Upper lobe of right lung (tissue), 1 donor: ENCODE results near the gene ATP1A3. TPM values are rescaled to one million over a fixed set of nuclear protein-coding genes. Genes with fewer than 3 reads are reported as not detected.
A peak's percentile ranks its signal among the peaks of the same experiment; 100 is the strongest.

ENCODE experiments used
- ATAC-seq: fragments of 200-7000 bp; cut with Tn5 transposase; one replicate; pipeline ENCODE4 v1.9.1; 2020; ENCODE audit warnings: mild to moderate bottlenecking, moderate library complexity
- DNase-seq: peaks from one replicate; pipeline ENCODE4 v3.0.0-alpha.2; 2020
- H3K27ac ChIP-seq: fragments of 200-600 bp; one replicate; pipeline ENCODE4 v1.8.0; 2022
- H3K27me3 ChIP-seq: fragments of 200-600 bp; one replicate; pipeline ENCODE4 v1.8.0; 2022; ENCODE audit warnings: mild to moderate bottlenecking
- H3K36me3 ChIP-seq: fragments of 200-600 bp; one replicate; pipeline ENCODE4 v1.8.0; 2022
- H3K4me1 ChIP-seq: fragments of 200-600 bp; one replicate; pipeline ENCODE4 v1.8.0; 2022
- H3K4me3 ChIP-seq: fragments of 200-600 bp; one replicate; pipeline ENCODE4 v1.8.0; 2022; ENCODE audit warnings: mild to moderate bottlenecking
- H3K9me3 ChIP-seq: fragments of 200-600 bp; one replicate; pipeline ENCODE4 v1.8.0; 2022
- intact Hi-C: fragments of 100-400 bp; cut with DNase I; formaldehyde crosslinking; loops from one replicate; pipeline ENCODE4 v1.11.0; 2022
- total RNA-seq: library from RNA; stranded (reverse); fragmentation: NEBNext Ultra II Directional; extraction: Animal tissue kit (Norgen Biotek cat#: 25700); gene quantifications from one replicate; pipeline ENCODE4 v1.2.1, GENCODE V29; 2021
- TF ChIP-seq, protein P1 (sequence below): fragments of 200-600 bp; IDR thresholded peaks from one replicate; pipeline ENCODE4 v1.8.0; 2022; ENCODE audit warnings: antibody characterized with exemption
- donor health status: DM: no; HTN: yes; CAD: no; lungs with severe emphysema.

The ATP1A3 gene
- total RNA-seq, 1 donor from 2014 or later = not detected

DNA sequence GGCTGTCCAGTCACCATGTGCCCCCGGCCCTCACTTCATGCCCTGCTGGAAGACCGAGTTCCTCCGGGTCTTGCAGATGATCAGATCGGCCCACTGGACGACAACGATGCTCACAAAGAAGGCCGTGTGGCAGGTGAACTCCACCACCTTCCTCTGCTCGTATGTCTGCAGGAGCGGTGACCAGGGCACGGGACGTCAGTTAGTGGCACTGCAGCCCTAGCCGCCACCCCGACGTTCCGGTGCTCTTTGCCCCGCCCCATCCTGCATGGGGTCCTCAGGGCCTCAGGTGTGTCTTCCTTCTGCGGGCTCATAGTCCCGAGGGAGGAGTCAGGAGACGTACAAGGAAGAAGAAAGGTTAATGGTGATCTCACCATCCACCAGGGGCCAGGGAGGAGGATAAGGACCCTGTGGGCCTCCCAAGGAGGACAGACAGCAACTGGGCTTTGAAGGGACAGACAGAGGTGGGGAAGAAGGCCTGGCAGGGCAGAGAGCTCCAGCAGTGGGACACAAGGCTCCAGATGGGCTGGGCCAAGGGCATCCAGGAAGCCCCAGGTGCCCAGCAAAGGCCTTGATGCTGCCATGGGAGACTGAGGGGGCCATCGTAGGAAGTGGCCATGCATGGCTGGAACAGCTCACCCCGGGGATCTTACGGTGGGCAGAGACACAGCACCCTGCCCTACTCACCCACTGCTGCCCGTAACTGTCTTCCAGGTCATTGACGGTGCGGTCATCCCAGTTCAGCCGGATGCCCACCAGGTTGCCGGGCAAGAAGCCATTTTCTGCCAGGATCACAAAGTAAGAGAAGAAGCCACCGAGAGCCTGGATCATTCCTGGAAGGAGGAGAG lies 25.1 kb downstream of the ATP1A3 start:
- Histone ChIP-seq H3K4me3 (no peak overlapping the region), H3K9me3 (no peaks in the 10 kb centered on the region), H3K4me1 (no peaks in the 10 kb centered on the region), H3K36me3 (no peaks in the 10 kb centered on the region), H3K27ac (no peak overlapping the region), H3K27me3 (no peaks in the 10 kb centered on the region)
- intact Hi-C loops = no loop called here
- TF ChIP-seq, protein P1, sequence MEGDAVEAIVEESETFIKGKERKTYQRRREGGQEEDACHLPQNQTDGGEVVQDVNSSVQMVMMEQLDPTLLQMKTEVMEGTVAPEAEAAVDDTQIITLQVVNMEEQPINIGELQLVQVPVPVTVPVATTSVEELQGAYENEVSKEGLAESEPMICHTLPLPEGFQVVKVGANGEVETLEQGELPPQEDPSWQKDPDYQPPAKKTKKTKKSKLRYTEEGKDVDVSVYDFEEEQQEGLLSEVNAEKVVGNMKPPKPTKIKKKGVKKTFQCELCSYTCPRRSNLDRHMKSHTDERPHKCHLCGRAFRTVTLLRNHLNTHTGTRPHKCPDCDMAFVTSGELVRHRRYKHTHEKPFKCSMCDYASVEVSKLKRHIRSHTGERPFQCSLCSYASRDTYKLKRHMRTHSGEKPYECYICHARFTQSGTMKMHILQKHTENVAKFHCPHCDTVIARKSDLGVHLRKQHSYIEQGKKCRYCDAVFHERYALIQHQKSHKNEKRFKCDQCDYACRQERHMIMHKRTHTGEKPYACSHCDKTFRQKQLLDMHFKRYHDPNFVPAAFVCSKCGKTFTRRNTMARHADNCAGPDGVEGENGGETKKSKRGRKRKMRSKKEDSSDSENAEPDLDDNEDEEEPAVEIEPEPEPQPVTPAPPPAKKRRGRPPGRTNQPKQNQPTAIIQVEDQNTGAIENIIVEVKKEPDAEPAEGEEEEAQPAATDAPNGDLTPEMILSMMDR = no peak
- no peak for DNase-seq
- no peak for ATAC-seq

DNA sequence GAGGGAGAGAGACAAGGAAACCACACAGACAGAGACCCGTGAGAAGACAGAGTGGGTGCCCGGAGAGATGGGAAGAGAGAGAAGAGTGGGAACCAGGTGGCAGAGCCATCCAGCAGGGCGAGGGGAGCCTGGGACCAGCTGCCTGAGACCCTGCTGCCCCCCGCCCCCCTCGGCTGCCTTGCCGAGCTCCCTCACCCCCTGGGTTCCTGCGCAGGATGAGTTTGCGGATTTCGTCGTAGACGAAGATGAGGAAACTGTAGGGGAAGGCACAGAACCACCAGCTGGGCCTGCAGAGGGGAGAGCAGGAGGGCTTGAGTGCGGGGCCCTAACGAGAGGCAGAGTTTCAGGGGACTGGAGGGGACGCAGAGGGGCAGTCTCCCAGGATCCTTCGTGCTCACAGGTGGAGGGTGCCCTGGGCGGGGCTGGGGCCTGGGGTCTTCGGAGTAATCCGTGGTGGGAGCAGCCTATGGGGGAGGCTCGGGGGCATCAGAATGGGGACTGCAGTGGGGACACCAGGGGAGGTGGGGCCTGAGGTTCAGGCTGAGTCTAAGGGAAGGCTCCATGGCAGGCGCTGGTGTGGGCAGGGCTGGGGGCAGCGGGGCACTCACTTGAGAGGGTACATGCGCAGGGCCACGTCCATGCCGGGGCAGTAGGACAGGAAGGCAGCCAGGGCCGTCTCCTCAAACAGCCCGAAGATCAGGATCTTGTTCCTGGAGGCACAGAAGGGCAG lies 26.8 kb downstream of the ATP1A3 start:
- TF ChIP-seq, protein P1 = no peak
- DNase-seq (no peak), ATAC-seq (peak; percentile 23)
- no peaks in the 10 kb centered on the region for H3K9me3 ChIP-seq
- intact Hi-C loops = no loop called here
- H3K27ac ChIP-seq = no peak overlapping the region
- no peak overlapping the region for H3K4me3 ChIP-seq
- no peaks in the 10 kb centered on the region for H3K4me1 ChIP-seq
- H3K27me3 ChIP-seq = no peaks in the 10 kb centered on the region
- no peaks in the 10 kb centered on the region for H3K36me3 ChIP-seq

DNA sequence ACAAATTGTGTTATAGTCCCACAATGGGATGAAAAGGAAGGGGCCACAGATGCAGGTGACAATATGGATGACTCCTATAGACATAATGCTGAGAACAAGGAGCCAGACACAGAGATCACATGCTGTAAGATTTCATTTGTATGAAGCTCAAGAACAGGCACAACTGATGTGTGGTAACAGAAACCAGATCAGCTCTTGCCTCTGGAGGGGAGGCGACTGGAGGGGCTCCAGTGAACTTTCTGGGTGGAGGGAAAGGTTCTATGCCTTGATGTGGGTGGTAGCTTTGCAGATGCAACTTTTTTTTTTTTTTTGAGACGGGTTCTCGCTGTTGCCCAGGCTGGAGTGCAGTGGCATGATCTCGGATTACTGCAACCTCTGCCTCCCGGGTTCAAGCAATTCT lies 28.9 kb downstream of the ATP1A3 start:
- TF ChIP-seq, protein P1 = no peak
- no peaks in the 10 kb centered on the region for H3K27me3 ChIP-seq
- no peak overlapping the region for H3K4me3 ChIP-seq
- H3K27ac ChIP-seq = no peak overlapping the region
- H3K4me1 ChIP-seq = no peaks in the 10 kb centered on the region
- no peaks in the 10 kb centered on the region for H3K9me3 ChIP-seq
- no peaks in the 10 kb centered on the region for H3K36me3 ChIP-seq
- ATAC-seq (no peak), DNase-seq (no peak)
- intact Hi-C loops = no loop called here

DNA sequence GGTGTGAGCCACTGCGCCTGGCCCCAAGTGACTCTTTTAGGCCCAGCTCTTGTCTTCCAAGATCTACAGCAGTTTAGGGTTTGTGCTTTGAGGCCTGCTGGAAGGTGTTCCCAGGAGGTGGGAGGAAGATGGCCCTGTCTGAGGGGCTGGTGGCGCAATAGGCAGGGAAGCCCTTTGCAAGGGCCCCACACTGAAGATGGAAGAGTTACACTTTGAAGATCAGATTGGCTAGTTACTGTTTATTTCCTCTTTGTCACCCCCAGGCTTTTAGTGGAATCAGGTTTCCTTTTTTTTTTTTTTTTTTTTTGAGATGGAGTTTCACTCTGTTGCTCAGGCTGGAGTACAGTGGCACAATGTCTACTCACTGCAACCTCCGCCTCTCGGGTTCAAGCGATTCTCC lies 33.1 kb downstream of the ATP1A3 start:
- Histone ChIP-seq H3K27me3 (no peaks in the 10 kb centered on the region), H3K27ac (no peak overlapping the region), H3K4me1 (peaks cover 13% of the 10 kb centered on the region), H3K4me3 (no peak overlapping the region), H3K9me3 (no peaks in the 10 kb centered on the region), H3K36me3 (peaks cover 10% of the 10 kb centered on the region)
- TF ChIP-seq, protein P1 = no peak
- intact Hi-C loops = no loop called here
- no peak for ATAC-seq
- no peak for DNase-seq

DNA sequence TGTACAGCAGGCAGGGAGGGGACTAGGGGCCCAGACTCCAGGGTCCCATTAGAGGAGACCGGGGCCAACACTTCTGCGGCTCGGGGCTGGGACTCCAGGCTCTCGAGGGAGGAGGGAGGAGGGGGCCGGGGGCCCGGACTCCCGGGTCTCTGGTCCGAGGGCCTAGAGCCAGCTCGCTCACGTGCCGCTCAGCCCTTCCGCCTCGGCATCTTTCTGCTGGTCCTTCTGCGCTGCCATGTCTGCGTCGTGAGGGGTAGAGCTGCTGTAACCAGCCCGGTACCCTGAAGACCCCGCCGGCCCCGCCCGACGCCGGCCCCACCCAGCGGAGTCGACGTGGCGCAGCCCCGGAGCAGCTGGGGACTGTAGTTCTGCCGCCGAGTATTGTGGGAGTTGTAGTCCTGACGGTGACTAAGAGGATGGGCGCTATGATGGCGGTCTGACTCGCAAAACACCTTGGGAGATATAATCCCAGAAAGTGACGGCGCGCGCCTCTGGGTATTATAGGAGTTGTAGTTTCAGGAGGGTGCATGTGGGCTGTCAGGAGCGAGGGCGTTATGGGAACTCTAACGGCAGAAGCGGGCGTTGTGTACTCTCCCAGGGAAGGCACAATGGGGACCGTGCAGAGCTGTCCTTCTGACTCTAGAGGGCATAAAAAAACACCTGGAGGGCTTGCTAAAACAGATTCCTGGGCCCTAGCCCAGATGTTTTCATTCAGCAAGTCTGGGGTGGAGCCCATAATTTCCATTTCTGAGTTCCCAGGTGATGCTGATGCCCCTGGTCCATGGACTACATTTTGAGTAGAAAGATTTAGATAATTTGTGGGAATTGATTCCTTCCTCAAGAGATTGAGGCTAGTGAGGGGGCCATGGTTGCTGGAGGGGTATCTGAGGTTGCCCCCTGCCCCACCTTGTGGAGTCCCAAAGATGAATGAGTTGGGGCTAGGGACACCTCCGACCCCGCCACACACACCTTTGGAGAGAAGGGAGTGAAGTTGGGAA lies 34.7 kb downstream of the ATP1A3 start, which contains the start of gene RABAC1:
Gene RABAC1, minus strand, starts transcription at position 266 of the 998 bp plus-strand sequence. Its CDS starts 29 bp downstream, at position 237.
- H3K27me3 ChIP-seq = no peaks in the 10 kb centered on the region
- peaks cover 13% of the 10 kb centered on the region for H3K4me1 ChIP-seq
- peak; percentile 89 for ATAC-seq
- TF ChIP-seq, protein P1 = no peak
- peak within 1 kb of the TSS; percentile 93 for H3K27ac ChIP-seq
- H3K9me3 ChIP-seq = no peaks in the 10 kb centered on the region
- intact Hi-C loops = no loop called here
- H3K4me3 ChIP-seq = peak within 1 kb of the TSS; percentile 98
- DNase-seq = peak; percentile 93
- peaks cover 10% of the 10 kb centered on the region for H3K36me3 ChIP-seq
